ENCODE data around the gene CDH11.
A peak's percentile ranks its signal among the peaks of the same experiment; 100 is the strongest.

The CDH11 gene

GRCh38 chr16:64926476-64926875 is 195.4 kb downstream of the CDH11 start:
- DNase-seq (ENCODE audit: extremely low read depth, low read depth) = no peak
- no peak for TF ChIP-seq CTCF (IDR thresholded peaks at IDR 0.05; ENCODE audit: low read depth, low read length)

DNA sequence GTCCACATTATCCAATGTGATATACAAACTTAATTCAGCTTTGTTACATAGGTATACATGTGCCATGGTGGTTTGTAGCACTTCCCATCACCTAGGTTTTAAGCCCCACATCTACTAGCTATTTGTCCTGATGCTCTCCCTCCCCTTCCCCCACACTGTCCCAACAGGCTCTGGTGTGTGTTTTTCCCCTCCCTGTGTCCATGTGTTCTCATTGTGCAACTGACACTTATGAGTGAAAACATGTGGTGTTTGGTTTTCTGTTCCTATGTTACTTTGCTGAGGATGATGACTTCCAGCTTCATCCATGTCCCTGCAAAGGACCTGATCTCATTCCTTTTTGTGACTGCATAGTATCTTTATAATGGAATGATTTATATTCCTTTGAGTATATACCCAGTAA is 196.7 kb downstream of the CDH11 start:
- DNase-seq (ENCODE audit: extremely low read depth, low read depth) = no peak
- no peak for TF ChIP-seq CTCF (IDR thresholded peaks at IDR 0.05; ENCODE audit: low read depth, low read length)

DNA sequence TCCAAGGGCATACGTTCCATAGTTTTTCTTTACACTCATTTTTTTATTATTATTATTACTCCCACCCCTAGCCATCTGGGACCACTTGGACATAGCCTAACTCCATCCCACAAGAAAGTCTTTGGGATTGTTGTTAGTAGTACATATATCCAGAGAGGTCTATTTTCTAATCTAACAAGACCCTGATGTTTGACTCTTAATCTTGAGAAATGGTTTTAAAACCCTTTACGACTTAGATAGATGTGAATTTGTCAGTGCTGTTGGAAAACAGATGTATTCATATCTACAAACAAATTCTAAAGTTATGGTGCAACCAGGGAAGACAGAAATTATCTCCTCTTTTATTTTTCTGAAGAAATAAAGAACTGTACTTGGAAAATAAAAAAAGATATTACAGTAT is 197.8 kb downstream of the CDH11 start:
- DNase-seq (ENCODE audit: extremely low read depth, low read depth) = no peak
- no peak for TF ChIP-seq CTCF (IDR thresholded peaks at IDR 0.05; ENCODE audit: low read depth, low read length)

- DNase-seq (ENCODE audit: extremely low read depth, low read depth) = no peak
- no peak for TF ChIP-seq CTCF (IDR thresholded peaks at IDR 0.05; ENCODE audit: low read depth, low read length)
These were observed 201.8 kb downstream of the CDH11 start for GRCh38 chr16:64919929-64920607.

- no peak for DNase-seq (ENCODE audit: extremely low read depth, low read depth)
- TF ChIP-seq CTCF (IDR thresholded peaks at IDR 0.05; ENCODE audit: low read depth, low read length) = no peak
These were observed 202.7 kb downstream of the CDH11 start for GRCh38 chr16:64919141-64919540.

GRCh38 chr16:64916051-64916450 is 205.8 kb downstream of the CDH11 start:
- DNase-seq (ENCODE audit: extremely low read depth, low read depth) = no peak

GRCh38 chr16:64910356-64910755 is 211.5 kb downstream of the CDH11 start:
- peak; percentile 7 for DNase-seq (ENCODE audit: extremely low read depth, low read depth)
- no peak for TF ChIP-seq CTCF (IDR thresholded peaks at IDR 0.05; ENCODE audit: low read depth, low read length)

More at GRCh38 chr16:64916051-64916450, 205.8 kb downstream of the CDH11 start:
- TF ChIP-seq CTCF (IDR thresholded peaks at IDR 0.05; ENCODE audit: low read depth, low read length) = no peak

Data from AG09319 (cell line).